K562 (cell line): ENCODE results near the gene ANXA1. TPM values are rescaled to one million over a fixed set of nuclear protein-coding genes. Genes with fewer than 3 reads are reported as not detected.
A peak's percentile ranks its signal among the peaks of the same experiment; 100 is the strongest.

Source experiments
- CEBPG ChIP-seq, 3 experiments: fragments of 200-800 bp in 1 of 3; sonication (Bioruptor generic) in 1 of 3; sonication (generic) in 1 of 3; formaldehyde crosslinking in 1 of 3; IDR thresholded peaks in 2 of 3; conservative IDR thresholded peaks in 1 of 3; 2 replicates each; pipeline versions ENCODE4 v1.6.1 to v1.8.0; 2016 to 2022; ENCODE audit warnings: missing compliant biosample characterization in 2 of 3, missing genetic modification characterization in 2 of 3, mild to moderate bottlenecking in 1 of 3, missing genetic modification reagents in 1 of 3
- LEF1 ChIP-seq: fragments of 450-650 bp; IDR thresholded peaks from 2 replicates; pipeline ENCODE4 v1.6.1; 2016; ENCODE audit warnings: mild to moderate bottlenecking
- MLLT1 ChIP-seq, 2 experiments: fragments of 450-650 bp; IDR thresholded peaks; 2 replicates each; pipeline ENCODE4 v1.6.1; 2016
- SMARCE1 ChIP-seq: fragments of 450-650 bp; IDR thresholded peaks from 2 replicates; pipeline ENCODE4 v1.7.1; 2016; ENCODE audit warnings: mild to moderate bottlenecking
- ZNF316 ChIP-seq: fragments of 450-650 bp; IDR thresholded peaks from 2 replicates; pipeline ENCODE4 v1.6.1; 2016
- polyA plus RNA-seq, 8 experiments: library from polyadenylated mRNA; depleted of rRNA in 4 of 8; stranded (reverse) in 5 of 8; unstranded in 3 of 8; fragments of >200 nt; fragmentation: Nextera tagmentation in 2 of 8; fragmentation: Illumina TruSeq in 1 of 8; extraction: Ambion mirVana in 2 of 8; extraction: Trizol in 1 of 8; gene quantifications; 2 replicates each; pipeline versions ENCODE4 v1.2.1 to v1.2.3, GENCODE V29; 2011 to 2014; ENCODE audit warnings: inconsistent platforms in 1 of 8, missing spikeins in 1 of 8
- total RNA-seq, 7 experiments: library from RNA; depleted of rRNA in 6 of 7; stranded (reverse); fragments of >200 nt in 6 of 7; fragmentation: Illumina TruSeq in 2 of 7; extraction: Trizol in 2 of 7; gene quantifications; 2 replicates each; pipeline versions ENCODE4 v1.2.1 to v1.2.3, GENCODE V29; 2011 to 2021; ENCODE audit warnings: low replicate concordance in 1 of 7
- TF ChIP-seq, protein P1 (sequence below), 2 experiments: fragments of 450-650 bp; IDR thresholded peaks; 2 replicates each; pipeline ENCODE4 v1.6.1; 2016; ENCODE audit warnings: mild to moderate bottlenecking in 2 of 2, borderline replicate concordance in 1 of 2, low read depth in 1 of 2, moderate library complexity in 1 of 2
- TF ChIP-seq, protein P2 (sequence below): IDR thresholded peaks from 2 replicates; pipeline ENCODE4 v1.6.1; 2012; ENCODE audit warnings: low read depth, low read length, improper control_type of control experiment, borderline replicate concordance
- TF ChIP-seq, protein P3 (sequence below): sonication (generic); formaldehyde crosslinking; IDR thresholded peaks from 2 replicates; pipeline ENCODE4 v1.8.0; 2022; ENCODE audit warnings: mild to moderate bottlenecking, missing genetic modification reagents
- TF ChIP-seq, protein P4 (sequence below), 2 experiments: IDR thresholded peaks in 1 of 2; conservative IDR thresholded peaks in 1 of 2; 2 replicates each; pipeline ENCODE4 v1.6.1; 2016; ENCODE audit warnings: low read depth in 2 of 2, mild to moderate bottlenecking in 1 of 2, missing compliant biosample characterization in 1 of 2, missing genetic modification characterization in 1 of 2, moderate library complexity in 1 of 2

Gene ANXA1
- total and polyA plus RNA-seq, 9 of the 15 experiments (the other 6 are each of a cell fraction or from before 2014, with no cell fraction given), result 406 to 1,298 (median 620) TPM

- TF ChIP-seq, protein P1, sequence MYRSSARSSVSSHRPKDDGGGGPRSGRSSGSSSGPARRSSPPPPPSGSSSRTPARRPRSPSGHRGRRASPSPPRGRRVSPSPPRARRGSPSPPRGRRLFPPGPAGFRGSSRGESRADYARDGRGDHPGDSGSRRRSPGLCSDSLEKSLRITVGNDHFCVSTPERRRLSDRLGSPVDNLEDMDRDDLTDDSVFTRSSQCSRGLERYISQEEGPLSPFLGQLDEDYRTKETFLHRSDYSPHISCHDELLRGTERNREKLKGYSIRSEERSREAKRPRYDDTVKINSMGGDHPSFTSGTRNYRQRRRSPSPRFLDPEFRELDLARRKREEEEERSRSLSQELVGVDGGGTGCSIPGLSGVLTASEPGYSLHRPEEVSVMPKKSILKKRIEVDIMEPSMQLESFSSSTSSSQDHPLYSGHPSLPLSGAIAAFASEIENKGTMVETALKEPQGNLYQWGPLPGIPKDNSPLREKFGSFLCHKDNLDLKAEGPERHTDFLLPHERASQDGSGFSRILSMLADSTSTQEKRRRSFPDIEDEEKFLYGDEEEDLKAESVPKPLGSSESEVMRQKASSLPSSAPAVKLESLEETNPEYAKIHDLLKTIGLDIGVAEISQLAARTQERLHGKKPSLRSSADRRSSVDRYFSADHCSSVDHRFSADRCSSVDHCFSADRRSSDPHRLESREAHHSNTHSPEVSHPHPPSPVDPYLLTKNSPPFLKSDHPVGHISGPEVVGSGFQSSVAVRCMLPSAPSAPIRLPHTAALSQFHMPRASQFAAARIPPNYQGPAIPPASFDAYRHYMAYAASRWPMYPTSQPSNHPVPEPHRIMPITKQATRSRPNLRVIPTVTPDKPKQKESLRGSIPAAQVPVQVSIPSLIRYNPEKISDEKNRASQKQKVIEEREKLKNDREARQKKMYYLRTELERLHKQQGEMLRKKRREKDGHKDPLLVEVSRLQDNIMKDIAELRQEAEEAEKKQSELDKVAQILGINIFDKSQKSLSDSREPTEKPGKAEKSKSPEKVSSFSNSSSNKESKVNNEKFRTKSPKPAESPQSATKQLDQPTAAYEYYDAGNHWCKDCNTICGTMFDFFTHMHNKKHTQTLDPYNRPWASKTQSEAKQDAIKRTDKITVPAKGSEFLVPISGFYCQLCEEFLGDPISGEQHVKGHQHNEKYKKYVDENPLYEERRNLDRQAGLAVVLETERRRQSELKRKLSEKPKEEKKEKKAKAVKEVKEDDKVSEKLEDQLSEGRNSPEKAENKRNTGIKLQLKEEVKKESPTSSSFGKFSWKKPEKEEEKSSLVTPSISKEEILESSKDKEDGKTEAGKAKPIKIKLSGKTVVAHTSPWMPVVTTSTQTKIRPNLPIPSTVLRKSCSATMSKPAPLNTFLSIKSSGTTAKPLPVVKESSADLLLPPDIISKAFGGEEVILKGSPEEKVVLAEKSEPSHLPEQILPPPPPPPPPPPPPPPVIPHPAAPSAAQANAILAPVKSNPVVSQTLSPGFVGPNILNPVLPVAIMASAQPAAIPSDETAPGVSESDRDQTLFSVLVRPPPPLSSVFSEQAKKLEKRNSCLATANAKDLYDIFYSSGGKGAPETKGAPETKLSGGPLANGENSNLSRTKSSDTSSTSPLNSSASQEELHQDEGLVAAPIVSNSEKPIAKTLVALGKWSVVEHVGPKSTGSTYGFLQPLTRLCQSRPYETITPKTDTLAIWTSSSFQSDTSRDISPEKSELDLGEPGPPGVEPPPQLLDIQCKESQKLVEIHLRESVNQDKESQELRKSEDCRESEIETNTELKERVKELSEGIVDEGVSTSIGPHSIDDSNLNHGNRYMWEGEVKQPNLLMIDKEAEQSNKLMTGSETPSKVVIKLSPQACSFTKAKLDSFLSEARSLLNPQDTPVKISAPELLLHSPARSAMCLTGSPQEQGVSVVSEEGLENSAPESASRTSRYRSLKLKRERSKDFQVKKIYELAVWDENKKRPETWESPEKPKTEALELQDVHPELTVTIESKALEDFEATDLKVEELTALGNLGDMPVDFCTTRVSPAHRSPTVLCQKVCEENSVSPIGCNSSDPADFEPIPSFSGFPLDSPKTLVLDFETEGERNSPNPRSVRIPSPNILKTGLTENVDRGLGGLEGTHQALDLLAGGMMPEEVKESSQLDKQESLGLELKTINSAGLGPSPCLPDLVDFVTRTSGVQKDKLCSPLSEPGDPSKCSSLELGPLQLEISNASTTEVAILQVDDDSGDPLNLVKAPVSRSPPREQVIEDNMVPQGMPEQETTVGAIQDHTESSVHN (IDR thresholded peaks at IDR 0.05; ENCODE audit: borderline replicate concordance in 1 of 2, low read depth in 1 of 2), result peak in 1 of 2 experiments; percentile 56; a peak in 1 of 4 replicates
- TF ChIP-seq CEBPG (CRISPR knock-in tag; IDR thresholded peaks at IDR 0.05) (no peak), CEBPG (tag; conservative IDR thresholded peaks at IDR 0.05 in 1 of 2, IDR thresholded peaks at IDR 0.05 in 1 of 2) (0 out of 4 replicates have a peak, but pooled peaks of 1 of the 2 experiments have one; percentile 11), MLLT1 (IDR thresholded peaks at IDR 0.05) (0 out of 4 replicates have a peak, but pooled peaks of 1 of the 2 experiments have one; percentile 42), LEF1 (peak; percentile 77), ZNF316 (peak; percentile 81), SMARCE1 (peak; percentile 96)
- TF ChIP-seq, protein P2, sequence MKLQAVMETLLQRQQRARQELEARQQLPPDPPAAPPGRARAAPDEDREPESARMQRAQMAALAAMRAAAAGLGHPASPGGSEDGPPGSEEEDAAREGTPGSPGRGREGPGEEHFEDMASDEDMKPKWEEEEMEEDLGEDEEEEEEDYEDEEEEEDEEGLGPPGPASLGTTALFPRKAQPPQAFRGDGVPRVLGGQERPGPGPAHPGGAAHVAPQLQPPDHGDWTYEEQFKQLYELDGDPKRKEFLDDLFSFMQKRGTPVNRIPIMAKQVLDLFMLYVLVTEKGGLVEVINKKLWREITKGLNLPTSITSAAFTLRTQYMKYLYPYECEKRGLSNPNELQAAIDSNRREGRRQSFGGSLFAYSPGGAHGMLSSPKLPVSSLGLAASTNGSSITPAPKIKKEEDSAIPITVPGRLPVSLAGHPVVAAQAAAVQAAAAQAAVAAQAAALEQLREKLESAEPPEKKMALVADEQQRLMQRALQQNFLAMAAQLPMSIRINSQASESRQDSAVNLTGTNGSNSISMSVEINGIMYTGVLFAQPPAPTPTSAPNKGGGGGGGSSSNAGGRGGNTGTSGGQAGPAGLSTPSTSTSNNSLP, result 0 out of 2 replicates have a peak, but pooled peaks have one; percentile 48
- TF ChIP-seq, protein P3, sequence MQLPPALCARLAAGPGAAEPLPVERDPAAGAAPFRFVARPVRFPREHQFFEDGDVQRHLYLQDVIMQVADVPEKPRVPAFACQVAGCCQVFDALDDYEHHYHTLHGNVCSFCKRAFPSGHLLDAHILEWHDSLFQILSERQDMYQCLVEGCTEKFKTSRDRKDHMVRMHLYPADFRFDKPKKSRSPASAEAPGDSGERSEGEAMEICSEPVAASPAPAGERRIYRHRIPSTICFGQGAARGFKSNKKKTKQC (CRISPR knock-in tag), result no peak
- TF ChIP-seq, protein P4, sequence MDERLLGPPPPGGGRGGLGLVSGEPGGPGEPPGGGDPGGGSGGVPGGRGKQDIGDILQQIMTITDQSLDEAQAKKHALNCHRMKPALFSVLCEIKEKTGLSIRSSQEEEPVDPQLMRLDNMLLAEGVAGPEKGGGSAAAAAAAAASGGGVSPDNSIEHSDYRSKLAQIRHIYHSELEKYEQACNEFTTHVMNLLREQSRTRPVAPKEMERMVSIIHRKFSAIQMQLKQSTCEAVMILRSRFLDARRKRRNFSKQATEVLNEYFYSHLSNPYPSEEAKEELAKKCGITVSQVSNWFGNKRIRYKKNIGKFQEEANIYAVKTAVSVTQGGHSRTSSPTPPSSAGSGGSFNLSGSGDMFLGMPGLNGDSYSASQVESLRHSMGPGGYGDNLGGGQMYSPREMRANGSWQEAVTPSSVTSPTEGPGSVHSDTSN (CRISPR knock-in tag; IDR thresholded peaks at IDR 0.05; ENCODE audit: low read depth), result no peak
- TF ChIP-seq, protein P4 (tag; conservative IDR thresholded peaks at IDR 0.05; ENCODE audit: low read depth), result 0 out of 2 replicates have a peak, but pooled peaks have one; percentile 18
Observed at GRCh38 chr9:73149371-73150067, 2.1 kb upstream of the ANXA1 start (continued).
